ENCODE measurements around the gene TNNT3.

The TNNT3 gene

GRCh38 chr11:1952806-1953482 lies 33.4 kb downstream of the TNNT3 start:
- ATAC-seq, result no peak
- TF ChIP-seq ARNTL (CRISPR knock-in tag; IDR thresholded peaks at IDR 0.05; ENCODE audit: borderline replicate concordance, low read depth), result no peak
- no peak for TF ChIP-seq BACH2 (CRISPR knock-in tag; IDR thresholded peaks at IDR 0.05; ENCODE audit: borderline replicate concordance)
- TF ChIP-seq POU6F1 (CRISPR knock-in tag; IDR thresholded peaks at IDR 0.05; ENCODE audit: borderline replicate concordance, low read depth), result no peak
- no peak for TF ChIP-seq ZNF70 (CRISPR knock-in tag; IDR thresholded peaks at IDR 0.05)

GRCh38 chr11:1953489-1954266 lies 34.2 kb downstream of the TNNT3 start:
- TF ChIP-seq BACH2 (CRISPR knock-in tag; IDR thresholded peaks at IDR 0.05; ENCODE audit: borderline replicate concordance) (no peak), ZNF8 (CRISPR knock-in tag; IDR thresholded peaks at IDR 0.05) (no peak), CSRNP3 (CRISPR knock-in tag; IDR thresholded peaks at IDR 0.05) (no peak), TSHZ2 (CRISPR knock-in tag; IDR thresholded peaks at IDR 0.05) (no peak), ESRRG (CRISPR knock-in tag; IDR thresholded peaks at IDR 0.05) (no peak), ZC3H10 (CRISPR knock-in tag; IDR thresholded peaks at IDR 0.05) (no peak), POU6F1 (CRISPR knock-in tag; IDR thresholded peaks at IDR 0.05; ENCODE audit: borderline replicate concordance, low read depth) (no peak), SNAI2 (CRISPR knock-in tag; IDR thresholded peaks at IDR 0.05) (no peak), GLIS3 (CRISPR knock-in tag; IDR thresholded peaks at IDR 0.05) (no peak), CREB5 (CRISPR knock-in tag; IDR thresholded peaks at IDR 0.05; ENCODE audit: low read depth) (no peak), CSDC2 (CRISPR knock-in tag; IDR thresholded peaks at IDR 0.05) (no peak), ARNTL (CRISPR knock-in tag; IDR thresholded peaks at IDR 0.05; ENCODE audit: borderline replicate concordance, low read depth) (no peak), ZFP3 (CRISPR knock-in tag; IDR thresholded peaks at IDR 0.05) (no peak)
- peak; percentile 86 for ATAC-seq

- no peak for ATAC-seq
- TF ChIP-seq ISL1 (CRISPR knock-in tag; IDR thresholded peaks at IDR 0.05), result no peak
Measured at GRCh38 chr11:1958367-1958766, 38.9 kb downstream of the TNNT3 start.

GRCh38 chr11:1959786-1960185 lies 40.3 kb downstream of the TNNT3 start:
- TF ChIP-seq TCF4 (CRISPR knock-in tag; IDR thresholded peaks at IDR 0.05; ENCODE audit: borderline replicate concordance), result no peak
- no peak for TF ChIP-seq ISL1 (CRISPR knock-in tag; IDR thresholded peaks at IDR 0.05)
- no peak for TF ChIP-seq ESRRG (CRISPR knock-in tag; IDR thresholded peaks at IDR 0.05)
- TF ChIP-seq ZC3H10 (CRISPR knock-in tag; IDR thresholded peaks at IDR 0.05), result no peak
- TF ChIP-seq GLIS3 (CRISPR knock-in tag; IDR thresholded peaks at IDR 0.05), result no peak
- TF ChIP-seq ARNTL (CRISPR knock-in tag; IDR thresholded peaks at IDR 0.05; ENCODE audit: borderline replicate concordance, low read depth), result no peak
- no peak for ATAC-seq

All from SK-N-SH treated with all-trans-retinoic acid at 6 μM for 48 hours (cell line).